ENCODE data around the gene BCKDHA. TPM values are rescaled to one million over a fixed set of nuclear protein-coding genes. Genes with fewer than 3 reads are reported as not detected.
A peak's percentile ranks its signal among the peaks of the same experiment; 100 is the strongest.

BCKDHA gene
- total and polyA plus RNA-seq, 9 of the 15 experiments (the other 6 are each of a cell fraction or from before 2014, with no cell fraction given): 4.5 to 52.5 (median 14.1) TPM

- no peak for TF ChIP-seq ZBTB5 (IDR thresholded peaks at IDR 0.05)
- no peak for TF ChIP-seq MYNN (IDR thresholded peaks at IDR 0.05)
- no peak for TF ChIP-seq MYNN (CRISPR knock-in tag; IDR thresholded peaks at IDR 0.05)
- TF ChIP-seq CBFB (CRISPR knock-in tag; IDR thresholded peaks at IDR 0.05): no peak
- no peak for TF ChIP-seq ZNF407 (IDR thresholded peaks at IDR 0.05; ENCODE audit: low read depth)
- no peak for TF ChIP-seq PBX2 (CRISPR knock-in tag; IDR thresholded peaks at IDR 0.05; ENCODE audit: low read depth)
- TF ChIP-seq PBX2 (tag; conservative IDR thresholded peaks at IDR 0.05; ENCODE audit: low read depth): no peak
- no peak for TF ChIP-seq PHB (CRISPR knock-in tag; IDR thresholded peaks at IDR 0.05)
- no peak for TF ChIP-seq E2F4 (CRISPR knock-in tag; IDR thresholded peaks at IDR 0.05; ENCODE audit: low read depth)
- no peak for TF ChIP-seq ZNF551 (CRISPR knock-in tag; IDR thresholded peaks at IDR 0.05)
- TF ChIP-seq ZNF507 (tag; conservative IDR thresholded peaks at IDR 0.05): no peak
- no peak for TF ChIP-seq POU5F1 (IDR thresholded peaks at IDR 0.05; ENCODE audit: borderline replicate concordance, low read depth, low read length, partially characterized antibody)
- TF ChIP-seq MAZ (CRISPR knock-in tag; conservative IDR thresholded peaks at IDR 0.05 in 1 of 2, IDR thresholded peaks at IDR 0.05 in 1 of 2): peak; percentile 76 to 93
Measured at GRCh38 chr19:41352609-41353465, 44.8 kb upstream of the BCKDHA start (continued).

Data from K562 (cell line).